Tibial nerve (tissue), 4 donors: ENCODE data around the gene ALLC.

Source experiments
- EP300 ChIP-seq, 2 donors: sonication (generic); formaldehyde crosslinking; IDR thresholded peaks; one replicate each; pipeline ENCODE4 v1.6.1; 2017; ENCODE audit warnings: antibody characterized with exemption in 2 of 2, mild to moderate bottlenecking in 1 of 2
- POLR2A ChIP-seq, 2 donors: fragments of 450-650 bp; IDR thresholded peaks; one replicate each; pipeline ENCODE4 v1.6.1; 2017; ENCODE audit warnings: antibody characterized with exemption in 2 of 2, mild to moderate bottlenecking in 2 of 2, moderate library complexity in 2 of 2
- TF ChIP-seq, protein P1 (sequence below), 5 experiments: fragments of 200-600 bp in 3 of 5; fragments of 450-650 bp in 2 of 5; sonication (generic) in 3 of 5; IDR thresholded peaks; one replicate each; pipeline ENCODE4 v1.5.1; 2016 to 2019; ENCODE audit warnings: antibody characterized with exemption in 5 of 5, mild to moderate bottlenecking in 3 of 5, moderate library complexity in 2 of 5

DNA sequence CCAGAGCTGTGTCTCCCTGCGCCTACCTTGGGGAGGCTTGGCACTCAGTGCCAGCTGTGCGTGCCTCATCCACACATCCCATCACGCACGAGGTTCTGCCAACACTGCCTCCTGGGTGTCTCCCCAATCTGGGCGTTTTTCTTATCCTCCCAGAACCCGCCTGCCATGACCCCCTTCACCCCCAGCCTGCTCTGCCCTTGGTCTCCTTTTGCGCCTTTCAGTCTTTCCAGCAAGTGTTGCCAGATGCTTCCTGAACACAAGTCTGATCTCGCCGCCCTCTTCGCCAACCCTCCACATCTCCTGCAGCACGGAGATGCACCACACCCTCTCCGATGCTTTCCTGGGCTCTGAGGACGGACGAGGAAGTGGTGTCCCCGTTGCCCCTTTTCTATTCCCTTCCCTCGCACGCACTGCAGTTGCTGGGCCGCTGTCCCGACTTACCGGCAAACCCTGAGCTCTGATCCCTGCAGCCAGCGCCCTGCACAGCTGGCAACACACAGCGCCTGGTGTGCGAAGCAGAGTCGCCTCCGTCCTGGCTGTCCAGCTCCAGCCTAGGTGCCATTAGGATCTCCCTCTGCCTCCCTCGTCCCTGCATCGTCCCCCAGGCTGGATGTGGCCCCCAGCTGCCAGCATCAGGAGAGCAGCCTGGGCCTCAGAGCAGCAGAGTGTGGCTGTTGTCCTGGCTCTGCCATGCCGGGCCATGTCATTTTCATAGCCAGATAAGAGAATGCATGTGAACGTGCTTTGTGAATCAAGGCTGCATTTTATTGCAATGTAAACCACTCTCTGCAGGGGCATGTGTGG, 22.6 kb upstream of the ALLC start:
- TF ChIP-seq, protein P1, sequence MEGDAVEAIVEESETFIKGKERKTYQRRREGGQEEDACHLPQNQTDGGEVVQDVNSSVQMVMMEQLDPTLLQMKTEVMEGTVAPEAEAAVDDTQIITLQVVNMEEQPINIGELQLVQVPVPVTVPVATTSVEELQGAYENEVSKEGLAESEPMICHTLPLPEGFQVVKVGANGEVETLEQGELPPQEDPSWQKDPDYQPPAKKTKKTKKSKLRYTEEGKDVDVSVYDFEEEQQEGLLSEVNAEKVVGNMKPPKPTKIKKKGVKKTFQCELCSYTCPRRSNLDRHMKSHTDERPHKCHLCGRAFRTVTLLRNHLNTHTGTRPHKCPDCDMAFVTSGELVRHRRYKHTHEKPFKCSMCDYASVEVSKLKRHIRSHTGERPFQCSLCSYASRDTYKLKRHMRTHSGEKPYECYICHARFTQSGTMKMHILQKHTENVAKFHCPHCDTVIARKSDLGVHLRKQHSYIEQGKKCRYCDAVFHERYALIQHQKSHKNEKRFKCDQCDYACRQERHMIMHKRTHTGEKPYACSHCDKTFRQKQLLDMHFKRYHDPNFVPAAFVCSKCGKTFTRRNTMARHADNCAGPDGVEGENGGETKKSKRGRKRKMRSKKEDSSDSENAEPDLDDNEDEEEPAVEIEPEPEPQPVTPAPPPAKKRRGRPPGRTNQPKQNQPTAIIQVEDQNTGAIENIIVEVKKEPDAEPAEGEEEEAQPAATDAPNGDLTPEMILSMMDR (IDR thresholded peaks at IDR 0.05), result no peak
- TF ChIP-seq POLR2A (IDR thresholded peaks at IDR 0.05) (no peak), EP300 (IDR thresholded peaks at IDR 0.05) (no peak)
